ENCODE measurements around the gene FGF14. TPM values are rescaled to one million over a fixed set of nuclear protein-coding genes. Genes with fewer than 3 reads are reported as not detected.
"Not testable (repeated sequence)": the region's sequence is repeated elsewhere in the genome, so short reads cannot be mapped to it uniquely, and the experiment has no call there.

Gene FGF14
- total RNA-seq, 1 donor from 2014 or later, result 2.0 TPM

DNA sequence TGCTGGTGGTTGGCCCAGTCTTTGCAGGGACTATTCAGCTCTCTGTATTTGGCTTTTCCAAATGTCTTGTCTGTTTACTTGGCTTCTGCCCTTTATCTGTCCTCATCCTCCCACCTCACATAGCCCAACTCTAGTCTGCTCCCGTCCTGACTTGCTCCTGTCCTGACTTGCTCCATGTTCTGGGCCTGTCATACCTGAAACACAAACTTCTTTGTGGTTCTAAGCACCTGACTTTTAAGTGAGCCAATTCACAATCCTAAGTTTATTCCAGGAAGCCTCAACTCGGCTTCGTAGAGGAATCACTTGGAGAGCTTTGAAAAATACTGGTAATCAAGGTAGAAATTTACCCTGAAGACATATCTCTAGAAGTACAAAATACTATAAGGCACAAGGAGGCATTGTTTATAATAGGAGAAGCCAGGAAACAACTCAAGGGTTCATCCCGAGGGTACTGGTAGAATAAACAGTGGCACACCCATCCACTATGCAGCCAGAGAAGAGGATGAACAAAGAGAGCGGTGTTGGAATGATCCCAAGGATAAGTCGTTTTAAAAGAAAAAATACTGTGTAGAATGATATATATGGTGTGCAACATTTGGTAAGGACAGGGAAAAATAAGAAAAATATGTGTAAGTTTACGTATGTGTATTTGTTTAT lies 284.5 kb downstream of the FGF14 start:
- TF ChIP-seq, protein P1, sequence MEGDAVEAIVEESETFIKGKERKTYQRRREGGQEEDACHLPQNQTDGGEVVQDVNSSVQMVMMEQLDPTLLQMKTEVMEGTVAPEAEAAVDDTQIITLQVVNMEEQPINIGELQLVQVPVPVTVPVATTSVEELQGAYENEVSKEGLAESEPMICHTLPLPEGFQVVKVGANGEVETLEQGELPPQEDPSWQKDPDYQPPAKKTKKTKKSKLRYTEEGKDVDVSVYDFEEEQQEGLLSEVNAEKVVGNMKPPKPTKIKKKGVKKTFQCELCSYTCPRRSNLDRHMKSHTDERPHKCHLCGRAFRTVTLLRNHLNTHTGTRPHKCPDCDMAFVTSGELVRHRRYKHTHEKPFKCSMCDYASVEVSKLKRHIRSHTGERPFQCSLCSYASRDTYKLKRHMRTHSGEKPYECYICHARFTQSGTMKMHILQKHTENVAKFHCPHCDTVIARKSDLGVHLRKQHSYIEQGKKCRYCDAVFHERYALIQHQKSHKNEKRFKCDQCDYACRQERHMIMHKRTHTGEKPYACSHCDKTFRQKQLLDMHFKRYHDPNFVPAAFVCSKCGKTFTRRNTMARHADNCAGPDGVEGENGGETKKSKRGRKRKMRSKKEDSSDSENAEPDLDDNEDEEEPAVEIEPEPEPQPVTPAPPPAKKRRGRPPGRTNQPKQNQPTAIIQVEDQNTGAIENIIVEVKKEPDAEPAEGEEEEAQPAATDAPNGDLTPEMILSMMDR (IDR thresholded peaks at IDR 0.05), result no peak
- H3K4me1 ChIP-seq, result no peaks in the 10 kb centered on the region
- no peak overlapping the region for H3K27ac ChIP-seq
- DNase-seq (no peak), ATAC-seq (no peak)
- no peak overlapping the region for H3K4me3 ChIP-seq
- H3K36me3 ChIP-seq, result no peaks in the 10 kb centered on the region
- no peaks in the 10 kb centered on the region for H3K9me3 ChIP-seq
- no peaks in the 10 kb centered on the region for H3K27me3 ChIP-seq
- intact Hi-C loops (cut with DNase I), result no loop called here

DNA sequence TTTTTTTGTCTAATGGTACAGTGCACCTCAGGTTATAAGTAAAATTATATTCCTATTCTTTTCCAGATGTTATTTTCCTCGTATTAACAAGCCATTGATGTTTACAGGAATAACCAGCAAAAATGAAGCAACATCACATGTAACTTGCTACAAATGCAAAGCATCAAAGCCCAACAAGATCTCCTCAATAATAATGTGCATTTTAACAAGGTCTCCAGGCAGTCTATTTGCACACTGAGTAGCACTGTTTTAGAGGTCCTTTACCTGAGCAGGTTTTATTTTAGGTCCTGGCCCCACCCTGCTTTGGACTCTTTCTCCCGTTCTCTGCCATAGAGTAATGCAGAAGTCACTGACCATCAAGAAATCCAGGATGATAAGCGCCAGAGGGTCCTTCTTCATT lies 298.4 kb downstream of the FGF14 start:
- H3K4me1 ChIP-seq, result no peaks in the 10 kb centered on the region
- intact Hi-C loops (cut with DNase I), result no loop called here

DNA sequence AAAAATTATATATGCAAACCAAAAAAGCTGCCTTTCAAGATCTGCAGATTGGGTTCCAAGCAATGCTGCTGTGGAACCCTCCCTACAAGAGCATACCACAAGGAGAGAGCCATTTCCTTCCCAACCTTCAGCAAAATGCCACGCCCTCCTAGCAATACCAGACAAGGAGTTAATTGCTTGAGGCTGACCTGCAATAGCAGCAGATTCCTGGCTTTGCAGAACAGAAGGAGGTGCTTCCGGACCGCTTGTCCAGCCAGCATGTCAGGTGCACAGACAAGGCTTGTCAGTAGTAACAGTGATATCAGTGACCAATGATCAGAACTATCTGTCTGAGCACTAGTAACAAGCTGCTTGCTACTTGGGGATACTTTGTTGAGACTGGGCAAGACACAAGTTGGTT lies 301.6 kb downstream of the FGF14 start:
- Histone ChIP-seq H3K4me3 (no peak overlapping the region), H3K4me1 (no peaks in the 10 kb centered on the region), H3K36me3 (no peaks in the 10 kb centered on the region), H3K27me3 (no peaks in the 10 kb centered on the region), H3K9me3 (no peaks in the 10 kb centered on the region), H3K27ac (no peak overlapping the region)
- TF ChIP-seq, protein P1 (IDR thresholded peaks at IDR 0.05), result no peak
- DNase-seq, result no peak
- intact Hi-C loops (cut with DNase I), result no loop called here
- ATAC-seq, result no peak

More for the DNA sequence above, 298.4 kb downstream of the FGF14 start:
- no peak overlapping the region for H3K4me3 ChIP-seq
- no peak overlapping the region for H3K27ac ChIP-seq
- no peaks in the 10 kb centered on the region for H3K9me3 ChIP-seq
- DNase-seq (no peak), ATAC-seq (no peak)
- TF ChIP-seq, protein P1 (IDR thresholded peaks at IDR 0.05), result no peak
- H3K36me3 ChIP-seq, result no peaks in the 10 kb centered on the region
- no peaks in the 10 kb centered on the region for H3K27me3 ChIP-seq

DNA sequence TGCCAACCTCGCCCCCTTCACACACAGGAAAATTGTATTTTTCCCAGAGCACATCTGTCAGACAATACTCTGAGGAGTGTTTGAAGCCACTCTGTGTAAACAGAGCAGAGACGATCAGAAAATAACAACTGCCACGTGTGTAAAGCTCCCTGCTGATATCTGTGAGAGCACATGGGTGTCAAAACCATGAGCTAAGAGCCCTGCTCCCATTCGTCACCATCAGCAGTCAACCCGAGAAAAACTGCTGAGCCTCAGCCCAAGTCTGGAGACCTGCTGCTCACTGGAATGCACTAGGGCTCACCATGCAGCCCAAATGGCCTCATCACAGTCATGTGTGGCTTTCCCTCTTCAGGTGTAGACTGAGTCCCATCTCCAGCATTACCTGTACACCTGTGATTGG lies 304.1 kb downstream of the FGF14 start:
- no peak overlapping the region for H3K4me3 ChIP-seq
- TF ChIP-seq, protein P1 (IDR thresholded peaks at IDR 0.05), result no peak
- no peaks in the 10 kb centered on the region for H3K36me3 ChIP-seq
- no peaks in the 10 kb centered on the region for H3K4me1 ChIP-seq
- no peak for DNase-seq
- H3K27me3 ChIP-seq, result no peaks in the 10 kb centered on the region
- intact Hi-C loops (cut with DNase I), result no loop called here
- H3K9me3 ChIP-seq, result no peaks in the 10 kb centered on the region
- no peak for ATAC-seq
- H3K27ac ChIP-seq, result no peak overlapping the region

DNA sequence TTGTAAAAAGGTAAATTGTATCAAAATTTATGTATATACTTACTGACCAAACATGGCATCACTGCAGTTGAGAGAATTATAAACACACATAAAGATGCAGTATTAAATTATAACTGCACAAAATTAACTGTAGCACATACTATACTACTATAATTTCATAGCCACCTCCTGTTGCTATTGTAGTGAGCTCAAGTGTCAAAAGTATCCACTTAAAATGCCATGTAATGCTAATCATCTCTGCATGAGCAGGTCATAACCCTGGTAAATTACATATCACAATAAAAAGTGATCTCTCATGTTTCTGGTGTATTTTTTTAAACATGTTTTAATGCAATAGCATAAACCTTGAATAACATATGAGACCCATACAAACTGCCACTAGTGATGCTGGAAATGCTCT lies 308.6 kb downstream of the FGF14 start:
- not testable (repeated sequence) for H3K27ac ChIP-seq

DNA sequence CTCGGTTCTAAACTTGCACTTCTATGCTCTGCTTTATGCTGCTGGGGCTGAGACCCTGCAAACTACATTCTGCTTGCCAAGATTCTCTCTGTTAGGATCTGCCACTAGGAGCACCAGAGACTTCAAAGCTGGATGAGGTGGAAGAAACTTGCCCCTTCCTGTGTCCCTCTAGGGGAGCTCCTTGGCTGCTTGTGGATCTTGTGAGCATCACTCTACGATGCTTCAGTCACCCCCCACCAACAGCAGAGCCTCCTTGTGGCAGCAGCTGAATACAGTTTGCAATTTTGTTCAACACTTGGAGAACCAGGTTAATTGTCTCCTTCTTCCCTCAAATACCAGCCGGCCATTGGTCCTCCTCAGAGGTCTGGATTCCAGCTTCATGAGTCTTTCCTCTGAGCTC lies 310.6 kb downstream of the FGF14 start:
- Histone ChIP-seq H3K36me3 (no peaks in the 10 kb centered on the region), H3K4me3 (no peak overlapping the region), H3K9me3 (no peaks in the 10 kb centered on the region), H3K27ac (no peak overlapping the region), H3K27me3 (no peaks in the 10 kb centered on the region), H3K4me1 (no peaks in the 10 kb centered on the region)
- TF ChIP-seq, protein P1 (IDR thresholded peaks at IDR 0.05), result no peak
- no peak for DNase-seq
- ATAC-seq, result no peak
- intact Hi-C loops (cut with DNase I), result no loop called here

More for the DNA sequence above, 308.6 kb downstream of the FGF14 start:
- H3K9me3 ChIP-seq; intact Hi-C loops (cut with DNase I); H3K4me3 ChIP-seq; DNase-seq; H3K27me3 ChIP-seq; H3K36me3 ChIP-seq; ATAC-seq; H3K4me1 ChIP-seq: not testable (repeated sequence)
